HL-60 (cell line): Measurements from ENCODE around the gene S100A3.

Source experiments
- DNase-seq, 2 experiments: peaks; one replicate each; pipeline ENCODE4 v3.0.0-alpha.2; 2010 to 2020; ENCODE audit warnings: low read depth in 1 of 2, low spot score in 1 of 2
- H3K27ac ChIP-seq: fragments of 250-450 bp; sonication (Bioruptor Pico); replicated peaks from 2 replicates; pipeline ENCODE4 v1.5.1; 2020; ENCODE audit warnings: mild to moderate bottlenecking, moderate library complexity
- H3K27me3 ChIP-seq: fragments of 250-450 bp; sonication (Bioruptor Pico); 2 replicates; pipeline ENCODE4 v1.5.1; 2021; ENCODE audit warnings: mild to moderate bottlenecking, moderate library complexity; ENCODE audit not compliant: insufficient read depth, poor library complexity, severe bottlenecking
- H3K4me3 ChIP-seq: replicated peaks from 2 replicates; pipeline ENCODE4 v1.5.1; 2011; ENCODE audit warnings: mild to moderate bottlenecking, control low read depth, low read length; ENCODE audit not compliant: insufficient read depth
- CTCF ChIP-seq: IDR thresholded peaks from one replicate; pipeline ENCODE4 v1.5.1; 2011; ENCODE audit warnings: low read length, control low read depth, inconsistent platforms; ENCODE audit not compliant: insufficient read depth
- GABPA ChIP-seq: IDR thresholded peaks from 2 replicates; pipeline ENCODE4 v1.6.1; 2012; ENCODE audit warnings: low read depth
- POLR2AphosphoS5 ChIP-seq: IDR thresholded peaks from 2 replicates; pipeline ENCODE4 v1.6.1; 2012; ENCODE audit warnings: low read depth
- REST ChIP-seq: IDR thresholded peaks from 2 replicates; pipeline ENCODE4 v1.6.1; 2012; ENCODE audit warnings: low read depth; ENCODE audit not compliant: insufficient replicate concordance
- SPI1 ChIP-seq: IDR thresholded peaks from 2 replicates; pipeline ENCODE4 v1.6.1; 2012; ENCODE audit warnings: low read depth, mild to moderate bottlenecking, borderline replicate concordance

S100A3 gene

DNA sequence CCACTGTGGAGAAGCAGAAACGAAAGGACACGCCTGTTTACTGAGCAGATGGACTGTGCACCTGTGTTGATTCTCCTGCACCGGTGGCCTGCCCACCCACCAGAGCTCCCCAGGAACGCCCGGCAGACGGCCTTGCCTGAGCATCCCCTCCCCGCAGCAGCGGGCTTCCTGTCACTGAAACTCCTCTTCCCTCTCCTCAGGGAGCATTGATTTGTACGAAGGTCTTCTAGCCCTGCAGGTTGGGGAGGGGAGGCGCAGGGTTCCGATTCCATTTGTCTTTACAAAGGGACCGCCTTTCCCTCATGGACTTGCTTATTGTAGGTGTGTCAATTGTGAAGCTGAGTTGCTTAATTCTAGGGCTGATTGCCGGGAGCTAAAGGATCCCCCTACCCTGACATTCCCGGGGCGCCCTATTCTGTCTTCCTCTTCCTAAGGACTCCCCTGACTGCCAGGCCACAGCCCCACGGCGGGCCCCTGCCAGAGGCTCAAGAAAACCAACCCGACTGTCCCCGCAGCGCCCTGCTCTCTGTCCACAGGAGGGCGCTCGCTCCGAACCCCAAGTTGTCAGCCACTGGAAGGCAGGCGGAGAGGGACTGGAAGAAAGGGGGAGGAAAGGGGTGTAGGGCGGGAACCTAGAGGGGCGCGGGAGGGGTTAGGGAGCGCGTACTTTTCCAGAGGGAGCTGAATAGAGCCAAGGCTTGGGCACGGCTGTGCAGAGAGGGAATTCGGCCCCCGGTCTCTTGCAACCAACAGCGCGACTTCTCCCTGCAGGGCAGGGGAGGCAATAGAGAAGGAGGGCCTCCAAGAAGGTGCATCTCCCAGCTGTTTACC, 16.1 kb downstream of the S100A3 start:
- DNase-seq = peak in 1 of 2 experiments; percentile 79
- no peaks in the 10 kb centered on the region for H3K27me3 ChIP-seq
- no peak overlapping the region for H3K27ac ChIP-seq
- no peak for TF ChIP-seq GABPA
- peak; percentile 67 for TF ChIP-seq CTCF
- H3K4me3 ChIP-seq = no peak overlapping the region

DNA sequence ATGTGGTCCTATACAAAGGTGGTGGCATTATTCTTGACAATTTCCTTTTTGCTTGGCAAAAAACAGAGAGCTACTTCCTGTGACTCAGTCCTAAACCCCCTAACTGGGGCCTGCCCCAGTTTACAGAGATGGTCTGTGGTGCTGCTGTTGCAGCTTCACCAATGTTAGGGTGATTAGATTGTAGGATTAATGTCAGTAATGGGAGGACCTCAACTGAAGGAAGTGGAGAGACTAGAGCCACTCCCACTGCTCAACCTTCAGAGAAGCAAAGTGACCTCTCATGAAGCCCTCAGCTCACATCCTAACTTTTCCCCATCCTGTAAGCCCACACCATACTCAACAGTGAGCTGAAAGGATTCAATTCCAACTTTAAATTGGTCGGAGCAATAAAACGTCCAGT, 16.9 kb downstream of the S100A3 start:
- no peak for DNase-seq
- Histone ChIP-seq H3K4me3 (no peak overlapping the region), H3K27me3 (no peaks in the 10 kb centered on the region), H3K27ac (no peak overlapping the region)
- TF ChIP-seq REST (no peak), SPI1 (no peak), POLR2AphosphoS5 (no peak), CTCF (no peak), GABPA (no peak)

- no peak overlapping the region for H3K27ac ChIP-seq
Observed at GRCh38 chr1:153531638-153532037, 17.4 kb downstream of the S100A3 start.

More at GRCh38 chr1:153531638-153532037, 17.4 kb downstream of the S100A3 start:
- Histone ChIP-seq H3K4me3 (no peak overlapping the region), H3K27me3 (no peaks in the 10 kb centered on the region)
- TF ChIP-seq REST (no peak), SPI1 (no peak), GABPA (no peak), CTCF (no peak), POLR2AphosphoS5 (no peak)
- no peak for DNase-seq
